Left lobe of liver (tissue), 2 donors: ENCODE results near the gene TERT. TPM values are rescaled to one million over a fixed set of nuclear protein-coding genes. Genes with fewer than 3 reads are reported as not detected.
"Not testable (repeated sequence)": the region's sequence is repeated elsewhere in the genome, so short reads cannot be mapped to it uniquely, and the experiment has no call there.

Experiments used
- ATAC-seq: fragments of 200-7000 bp; cut with Tn5 transposase; one replicate; pipeline ENCODE4 v1.9.1; 2020; ENCODE audit warnings: mild to moderate bottlenecking, moderate library complexity
- DNase-seq: peaks from one replicate; pipeline ENCODE4 v3.0.0-alpha.2; 2020; ENCODE audit warnings: low spot score
- total RNA-seq: library from RNA; stranded (reverse); gene quantifications from one replicate; pipeline ENCODE4 v1.2.1, GENCODE V29; 2021
- donor health status: DM: no; HTN: no; CAD: no; lungs with moderate emphysema.
- donor health status: DM: no; HTN: yes; CAD: no.

TERT gene
- total RNA-seq, 1 donor from 2014 or later = 0.10 TPM

GRCh38 chr5:1298067-1298551 lies 3.2 kb upstream of the TERT start:
- ATAC-seq = no peak
- peak; percentile 32 for DNase-seq

- ATAC-seq (no peak), DNase-seq (peak; percentile 10)
Measured at GRCh38 chr5:1297243-1297642, 2.4 kb upstream of the TERT start.

- ATAC-seq (no peak), DNase-seq (peak; percentile 28)
Measured at GRCh38 chr5:1295650-1296037, 776 bp upstream of the TERT start.

DNA sequence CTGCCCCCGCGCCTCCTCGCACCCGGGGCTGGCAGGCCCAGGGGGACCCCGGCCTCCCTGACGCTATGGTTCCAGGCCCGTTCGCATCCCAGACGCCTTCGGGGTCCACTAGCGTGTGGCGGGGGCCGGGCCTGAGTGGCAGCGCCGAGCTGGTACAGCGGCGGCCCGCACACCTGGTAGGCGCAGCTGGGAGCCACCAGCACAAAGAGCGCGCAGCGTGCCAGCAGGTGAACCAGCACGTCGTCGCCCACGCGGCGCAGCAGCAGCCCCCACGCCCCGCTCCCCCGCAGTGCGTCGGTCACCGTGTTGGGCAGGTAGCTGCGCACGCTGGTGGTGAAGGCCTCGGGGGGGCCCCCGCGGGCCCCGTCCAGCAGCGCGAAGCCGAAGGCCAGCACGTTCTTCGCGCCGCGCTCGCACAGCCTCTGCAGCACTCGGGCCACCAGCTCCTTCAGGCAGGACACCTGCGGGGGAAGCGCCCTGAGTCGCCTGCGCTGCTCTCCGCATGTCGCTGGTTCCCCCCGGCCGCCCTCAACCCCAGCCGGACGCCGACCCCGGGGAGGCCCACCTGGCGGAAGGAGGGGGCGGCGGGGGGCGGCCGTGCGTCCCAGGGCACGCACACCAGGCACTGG lies 548 bp downstream of the TERT start:
- DNase-seq (peak; percentile 36), ATAC-seq (no peak)

DNA sequence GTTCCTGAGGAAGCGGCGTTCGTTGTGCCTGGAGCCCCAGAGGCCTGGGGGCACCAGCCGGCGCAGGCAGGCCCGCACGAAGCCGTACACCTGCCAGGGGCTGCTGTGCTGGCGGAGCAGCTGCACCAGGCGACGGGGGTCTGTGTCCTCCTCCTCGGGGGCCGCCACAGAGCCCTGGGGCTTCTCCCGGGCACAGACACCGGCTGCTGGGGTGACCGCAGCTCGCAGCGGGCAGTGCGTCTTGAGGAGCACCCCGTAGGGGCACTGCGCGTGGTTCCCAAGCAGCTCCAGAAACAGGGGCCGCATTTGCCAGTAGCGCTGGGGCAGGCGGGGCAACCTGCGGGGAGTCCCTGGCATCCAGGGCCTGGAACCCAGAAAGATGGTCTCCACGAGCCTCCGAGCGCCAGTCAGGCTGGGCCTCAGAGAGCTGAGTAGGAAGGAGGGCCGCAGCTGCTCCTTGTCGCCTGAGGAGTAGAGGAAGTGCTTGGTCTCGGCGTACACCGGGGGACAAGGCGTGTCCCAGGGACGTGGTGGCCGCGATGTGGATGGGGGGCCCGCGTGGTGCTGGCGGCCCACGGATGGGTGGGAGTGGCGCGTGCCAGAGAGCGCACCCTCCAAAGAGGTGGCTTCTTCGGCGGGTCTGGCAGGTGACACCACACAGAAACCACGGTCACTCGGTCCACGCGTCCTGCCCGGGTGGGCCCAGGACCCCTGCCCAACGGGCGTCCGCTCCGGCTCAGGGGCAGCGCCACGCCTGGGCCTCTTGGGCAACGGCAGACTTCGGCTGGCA lies 1.3 kb downstream of the TERT start:
- peak; percentile 34 for DNase-seq

DNA sequence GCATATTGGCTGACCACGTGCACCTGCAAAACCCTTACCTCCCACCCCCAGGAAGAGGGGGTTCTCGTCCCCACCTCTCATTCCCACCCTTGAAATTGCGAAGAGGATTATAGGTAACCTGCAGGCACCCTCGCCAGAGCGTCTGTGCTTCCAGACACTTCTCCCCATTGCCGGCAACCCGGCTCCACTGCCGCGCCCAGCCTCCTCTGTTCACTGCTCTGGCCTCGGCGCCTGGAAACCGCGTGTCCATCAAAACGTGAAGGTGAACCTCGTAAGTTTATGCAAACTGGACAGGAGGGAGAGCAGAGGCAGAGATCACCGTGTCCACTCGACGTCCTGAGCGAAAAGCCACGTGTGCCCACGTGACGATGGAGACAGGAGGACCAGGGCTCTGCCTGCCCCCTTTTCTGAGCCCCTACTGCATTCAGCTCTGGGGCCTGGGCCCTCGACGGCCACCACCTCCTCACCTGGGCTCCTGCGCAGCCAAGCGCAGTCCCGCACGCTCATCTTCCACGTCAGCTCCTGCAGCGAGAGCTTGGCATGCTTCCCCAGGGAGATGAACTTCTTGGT lies 1.9 kb downstream of the TERT start:
- DNase-seq = no peak

More for the DNA sequence above, 1.3 kb downstream of the TERT start:
- no peak for ATAC-seq

GRCh38 chr5:1292139-1292538 lies 2.7 kb downstream of the TERT start:
- ATAC-seq = no peak
- peak; percentile 30 for DNase-seq

More for the DNA sequence above, 1.9 kb downstream of the TERT start:
- ATAC-seq = no peak

- DNase-seq = peak; percentile 27
- ATAC-seq = no peak
Measured at GRCh38 chr5:1291611-1292080, 3.2 kb downstream of the TERT start.

DNA sequence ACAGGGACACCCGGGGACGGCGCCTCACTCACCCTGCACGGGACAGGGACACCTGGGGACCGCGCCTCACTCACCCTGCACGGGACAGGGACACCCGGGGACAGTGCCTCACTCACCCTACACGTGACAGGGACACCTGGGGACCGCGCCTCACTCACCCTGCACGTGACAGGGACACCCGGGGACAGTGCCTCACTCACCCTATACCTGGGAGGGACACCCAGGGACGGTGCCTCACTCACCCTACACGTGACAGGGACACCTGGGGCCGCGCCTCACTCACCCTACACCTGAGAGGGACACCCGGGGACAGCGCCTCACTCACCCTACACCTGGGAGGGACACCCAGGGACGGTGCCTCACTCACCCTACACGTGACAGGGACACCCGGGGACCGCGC lies 3.9 kb downstream of the TERT start:
- not testable (repeated sequence) for ATAC-seq
- peak; percentile 4 for DNase-seq

DNA sequence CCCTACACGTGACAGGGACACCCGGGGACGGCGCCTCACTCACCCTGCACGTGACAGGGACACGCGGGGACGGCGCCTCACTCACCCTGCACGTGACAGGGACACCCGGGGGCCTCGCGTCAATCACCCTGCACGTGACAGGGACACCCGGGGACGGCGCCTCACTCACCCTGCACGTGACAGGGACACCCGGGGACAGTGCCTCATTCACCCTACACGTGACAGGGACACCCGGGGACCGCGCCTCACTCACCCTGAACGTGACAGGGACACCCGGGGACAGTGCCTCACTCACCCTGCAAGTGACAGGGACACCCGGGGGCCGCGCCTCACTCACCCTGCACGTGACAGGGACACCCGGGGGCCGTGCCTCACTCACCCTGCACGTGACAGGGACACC lies 5.3 kb downstream of the TERT start:
- peak; percentile 27 for DNase-seq
- not testable (repeated sequence) for ATAC-seq

GRCh38 chr5:1288439-1289335 lies 6.2 kb downstream of the TERT start:
- ATAC-seq (no peak), DNase-seq (peak; percentile 33)

DNA sequence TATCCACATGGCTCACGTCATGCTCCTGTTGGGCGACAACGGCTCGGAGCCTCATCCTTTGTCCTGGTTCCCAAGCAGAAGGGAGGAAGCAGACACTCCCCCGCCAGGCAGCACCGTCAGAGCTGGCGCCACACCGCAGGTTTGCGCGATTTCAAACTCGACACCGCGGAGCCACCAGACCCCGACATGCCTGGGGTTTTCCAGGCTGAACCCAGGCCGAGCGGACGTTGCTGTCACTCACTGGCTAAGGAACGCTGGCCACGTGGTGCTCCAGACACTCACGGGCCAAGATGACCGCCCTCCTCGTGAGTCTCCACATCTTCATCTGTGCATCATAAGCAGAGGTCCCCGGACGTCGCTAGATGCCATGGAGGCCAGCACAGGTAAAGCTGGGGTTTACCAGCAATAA lies 9.0 kb downstream of the TERT start:
- DNase-seq = peak; percentile 28
- no peak for ATAC-seq

- ATAC-seq (no peak), DNase-seq (peak; percentile 15)
Measured at GRCh38 chr5:1285141-1285540, 9.7 kb downstream of the TERT start.

DNA sequence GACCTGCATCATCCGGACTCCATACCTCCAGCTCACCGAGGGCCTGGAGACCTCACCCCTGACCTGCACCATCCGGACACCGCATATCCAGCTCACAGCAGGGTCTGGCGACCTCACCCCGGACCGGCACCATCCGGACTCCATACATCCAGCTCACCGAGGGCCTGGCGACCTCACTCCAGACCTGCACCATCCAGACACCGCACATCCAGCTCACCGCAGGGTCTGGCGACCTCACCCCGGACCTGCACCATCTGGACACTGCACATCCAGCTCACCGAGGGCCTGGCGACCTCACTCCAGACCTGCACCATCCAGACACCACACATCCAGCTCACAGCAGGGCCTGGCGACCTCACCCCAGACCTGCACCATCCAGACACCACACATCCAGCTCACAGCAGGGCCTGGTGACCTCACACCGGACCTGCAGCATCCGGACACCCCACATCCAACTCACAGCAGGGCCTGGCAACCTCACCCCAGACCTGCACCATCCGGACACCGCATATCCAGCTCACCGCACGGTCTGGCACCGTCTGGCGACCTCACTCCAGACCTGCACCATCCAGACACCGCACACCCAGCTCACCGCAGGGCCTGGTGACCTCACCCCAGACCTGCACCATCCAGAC lies 10.4 kb downstream of the TERT start:
- peak; percentile 24 for DNase-seq
- ATAC-seq = not testable (repeated sequence)

- not testable (repeated sequence) for DNase-seq, ATAC-seq
Measured at GRCh38 chr5:1283729-1284041, 11.2 kb downstream of the TERT start.

DNA sequence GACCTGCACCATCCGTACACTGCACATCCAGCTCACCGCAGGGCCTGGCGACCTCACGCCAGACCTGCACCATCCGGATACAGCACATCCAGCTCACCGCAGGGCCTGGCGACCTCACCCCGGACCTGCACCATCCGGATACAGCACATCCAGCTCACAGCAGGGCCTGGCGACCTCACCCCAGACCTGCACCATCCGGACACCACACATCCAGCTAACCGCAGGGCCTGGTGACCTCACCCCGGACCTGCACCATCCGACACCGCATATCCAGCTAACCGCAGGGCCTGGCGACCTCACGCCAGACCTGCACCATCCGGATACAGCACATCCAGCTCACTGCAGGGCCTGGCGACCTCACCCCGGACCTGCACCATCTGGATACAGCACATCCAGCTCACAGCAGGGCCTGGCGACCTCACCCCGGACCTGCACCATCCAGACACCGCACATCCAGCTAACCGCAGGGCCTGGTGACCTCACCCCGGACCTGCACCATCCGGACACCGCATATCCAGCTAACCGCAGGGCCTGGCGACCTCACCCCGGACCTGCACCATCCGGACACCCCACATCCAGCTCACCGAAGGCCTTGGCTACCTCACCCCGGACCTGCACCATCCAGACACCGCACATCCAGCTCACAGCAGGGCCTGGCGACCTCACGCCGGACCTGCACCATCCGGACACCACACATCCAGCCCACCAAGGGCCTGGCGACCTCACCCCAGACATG lies 11.7 kb downstream of the TERT start:
- not testable (repeated sequence) for ATAC-seq
- peak; percentile 23 for DNase-seq

- DNase-seq = no peak
- no peak for ATAC-seq
Measured at GRCh38 chr5:1282131-1282992, 12.5 kb downstream of the TERT start.

- no peak for DNase-seq
Measured at GRCh38 chr5:1281038-1281882, 13.6 kb downstream of the TERT start.

More at GRCh38 chr5:1281038-1281882, 13.6 kb downstream of the TERT start:
- no peak for ATAC-seq
